Ovary (tissue), 9 donors: ENCODE measurements around the gene S100B. TPM values are rescaled to one million over a fixed set of nuclear protein-coding genes. Genes with fewer than 3 reads are reported as not detected.

Source experiments
- DNase-seq, 5 donors: peaks; one replicate each; pipeline ENCODE4 v3.0.0-alpha.2; 2019 to 2020
- H3K27ac ChIP-seq, 2 donors: fragments of 200-600 bp; one replicate each; pipeline versions ENCODE4 v1.5.1 to v1.8.0; 2019 to 2022
- H3K27me3 ChIP-seq: fragments of 200-600 bp; one replicate; pipeline ENCODE4 v1.8.0; 2022
- H3K36me3 ChIP-seq: fragments of 200-600 bp; sonication (generic); one replicate; pipeline ENCODE4 v1.5.1; 2019
- H3K4me1 ChIP-seq: one replicate; pipeline ENCODE4 v1.8.1; 2013; ENCODE audit warnings: mild to moderate bottlenecking, moderate library complexity; ENCODE audit not compliant: insufficient read depth
- H3K4me3 ChIP-seq: fragments of 200-600 bp; sonication (generic); one replicate; pipeline ENCODE4 v1.5.1; 2017
- H3K9me3 ChIP-seq, 2 donors: fragments of 200-600 bp in 1 of 2; sonication (generic) in 1 of 2; one replicate each; pipeline versions ENCODE4 v1.5.1 to v1.8.1; 2013 to 2019; ENCODE audit warnings: mild to moderate bottlenecking in 1 of 2, moderate library complexity in 1 of 2
- EP300 ChIP-seq: sonication (generic); formaldehyde crosslinking; IDR thresholded peaks from one replicate; pipeline ENCODE4 v1.6.1; 2017; ENCODE audit warnings: antibody characterized with exemption
- POLR2A ChIP-seq: fragments of 450-650 bp; IDR thresholded peaks from one replicate; pipeline ENCODE4 v1.6.1; 2017; ENCODE audit warnings: antibody characterized with exemption, mild to moderate bottlenecking, moderate library complexity
- WGBS, 3 donors: extraction: QIAGEN DNeasy Blood & Tissue Kit in 1 of 3; methylation state at CpG; one replicate each; pipeline versions ENCODE4 v1.1.5 to v1.1.7; 2013 to 2017; 5-methylcytosine and 5-hydroxymethylcytosine counted together
- intact Hi-C, 4 donors: fragments of 100-400 bp; cut with DNase I; formaldehyde crosslinking; loops; one replicate each; pipeline versions ENCODE4 v1.11.0 to v1.15.1; 2022 to 2023
- polyA plus RNA-seq, 2 donors: library from polyadenylated mRNA; stranded (reverse); fragments of 200-250 nt in 1 of 2; fragments of 350-450 nt in 1 of 2; fragmentation: Illumina TruSeq in 1 of 2; extraction: RNeasy Lipid Tissue Mini Kit (QIAGEN cat#74804) in 1 of 2; gene quantifications; one replicate each; pipeline ENCODE4 v1.2.3, GENCODE V29; 2013 to 2014
- total RNA-seq, 7 donors: library from RNA; depleted of rRNA in 2 of 7; stranded (reverse); fragments of >200 nt in 2 of 7; fragmentation: NEBNext Ultra II Directional in 3 of 7; extraction: Animal tissue kit (Norgen Biotek cat#: 25700) in 3 of 7; gene quantifications; one replicate each; pipeline versions ENCODE4 v1.1.0 to v1.2.4, GENCODE V29; 2016 to 2023
- TF ChIP-seq, protein P1 (sequence below), 3 donors: fragments of 450-650 bp in 2 of 3; fragments of 200-600 bp in 1 of 3; IDR thresholded peaks; one replicate each; pipeline versions ENCODE4 v1.5.1 to v1.8.0; 2016 to 2022; ENCODE audit warnings: antibody characterized with exemption in 3 of 3, mild to moderate bottlenecking in 1 of 3
- donor health status: DM: no; HTN: no; CAD: no; lungs with moderate emphysema.
- donor health status: DM: no; HTN: no; CAD: no.
- donor health status: Bipolar disorder and iron deficiency.
- donor health status: DM: yes; HTN: yes; CAD: no.
- donor health status: DM: no; HTN: no; CAD: no.
- donor health status: DM: yes; HTN: yes; CAD: no.

Gene S100B
- total and polyA plus RNA-seq, 9 donors, result 0.53 to 16.8 (median 2.9) TPM

DNA sequence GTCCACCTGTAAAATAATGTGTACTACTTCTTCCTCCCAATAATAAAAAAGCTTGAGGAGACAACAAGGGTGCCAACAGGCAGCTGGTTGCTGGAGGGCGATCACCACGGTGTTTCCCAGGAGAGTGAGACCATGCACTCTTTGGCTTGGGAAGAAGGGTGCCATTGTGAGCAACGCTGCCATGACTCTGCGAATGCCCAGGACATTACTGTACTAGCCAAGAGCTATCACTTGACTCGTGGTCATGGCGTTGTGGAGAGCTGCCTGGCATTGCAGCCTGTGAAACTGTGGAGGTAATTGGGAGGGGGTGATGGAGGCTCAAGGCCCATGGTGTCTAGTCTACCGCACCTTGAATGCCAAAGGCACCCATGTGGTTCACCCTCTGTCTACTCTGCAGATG, 16.0 kb upstream of the S100B start:
- H3K4me3 ChIP-seq, result no peak overlapping the region
- WGBS, 3 donors, result 91 to 94% (median 93%) methylated on average over 7 of the region's 7 CpGs
- intact Hi-C loops, result no loop called here
- no peak for TF ChIP-seq EP300
- peak overlapping the region in 1 of 2 donors; percentile 55 for H3K27ac ChIP-seq
- DNase-seq, result no peak
- H3K4me1 ChIP-seq, result no peaks in the 10 kb centered on the region
- no peaks in the 10 kb centered on the region for H3K36me3 ChIP-seq
- no peaks in the 10 kb centered on the region for H3K27me3 ChIP-seq
- H3K9me3 ChIP-seq, result no peaks in the 10 kb centered on the region

DNA sequence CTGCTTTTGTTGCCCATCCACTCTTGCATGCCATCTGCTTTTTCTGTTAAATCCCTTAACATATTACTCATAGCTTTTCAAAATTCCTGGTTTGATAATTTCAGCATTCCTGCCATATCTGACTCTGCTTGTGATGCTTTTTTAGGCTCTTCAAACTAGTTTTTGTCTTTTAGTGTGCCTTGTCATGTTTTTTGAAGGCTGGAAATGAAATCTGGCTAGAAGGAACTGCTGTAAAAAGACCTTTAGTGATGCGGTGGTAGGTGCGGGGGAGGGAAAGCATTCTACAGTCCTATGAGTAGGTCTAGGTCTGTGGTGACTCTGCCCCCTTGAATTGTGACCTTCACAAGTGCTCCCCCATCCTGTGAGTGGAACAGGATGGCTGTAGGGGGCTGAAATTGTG, 15.0 kb upstream of the S100B start:
- DNase-seq, result no peak
- Histone ChIP-seq H3K36me3 (no peaks in the 10 kb centered on the region), H3K27me3 (no peaks in the 10 kb centered on the region), H3K9me3 (no peaks in the 10 kb centered on the region), H3K4me1 (no peaks in the 10 kb centered on the region), H3K4me3 (no peak overlapping the region), H3K27ac (no peak overlapping the region)
- TF ChIP-seq EP300 (no peak), POLR2A (no peak)
- TF ChIP-seq, protein P1, sequence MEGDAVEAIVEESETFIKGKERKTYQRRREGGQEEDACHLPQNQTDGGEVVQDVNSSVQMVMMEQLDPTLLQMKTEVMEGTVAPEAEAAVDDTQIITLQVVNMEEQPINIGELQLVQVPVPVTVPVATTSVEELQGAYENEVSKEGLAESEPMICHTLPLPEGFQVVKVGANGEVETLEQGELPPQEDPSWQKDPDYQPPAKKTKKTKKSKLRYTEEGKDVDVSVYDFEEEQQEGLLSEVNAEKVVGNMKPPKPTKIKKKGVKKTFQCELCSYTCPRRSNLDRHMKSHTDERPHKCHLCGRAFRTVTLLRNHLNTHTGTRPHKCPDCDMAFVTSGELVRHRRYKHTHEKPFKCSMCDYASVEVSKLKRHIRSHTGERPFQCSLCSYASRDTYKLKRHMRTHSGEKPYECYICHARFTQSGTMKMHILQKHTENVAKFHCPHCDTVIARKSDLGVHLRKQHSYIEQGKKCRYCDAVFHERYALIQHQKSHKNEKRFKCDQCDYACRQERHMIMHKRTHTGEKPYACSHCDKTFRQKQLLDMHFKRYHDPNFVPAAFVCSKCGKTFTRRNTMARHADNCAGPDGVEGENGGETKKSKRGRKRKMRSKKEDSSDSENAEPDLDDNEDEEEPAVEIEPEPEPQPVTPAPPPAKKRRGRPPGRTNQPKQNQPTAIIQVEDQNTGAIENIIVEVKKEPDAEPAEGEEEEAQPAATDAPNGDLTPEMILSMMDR (IDR thresholded peaks at IDR 0.05), result no peak
- 81 to 86% (median 81%) methylated on average over 2 of the region's 2 CpGs for WGBS, 3 donors
- intact Hi-C loops, result no loop called here

DNA sequence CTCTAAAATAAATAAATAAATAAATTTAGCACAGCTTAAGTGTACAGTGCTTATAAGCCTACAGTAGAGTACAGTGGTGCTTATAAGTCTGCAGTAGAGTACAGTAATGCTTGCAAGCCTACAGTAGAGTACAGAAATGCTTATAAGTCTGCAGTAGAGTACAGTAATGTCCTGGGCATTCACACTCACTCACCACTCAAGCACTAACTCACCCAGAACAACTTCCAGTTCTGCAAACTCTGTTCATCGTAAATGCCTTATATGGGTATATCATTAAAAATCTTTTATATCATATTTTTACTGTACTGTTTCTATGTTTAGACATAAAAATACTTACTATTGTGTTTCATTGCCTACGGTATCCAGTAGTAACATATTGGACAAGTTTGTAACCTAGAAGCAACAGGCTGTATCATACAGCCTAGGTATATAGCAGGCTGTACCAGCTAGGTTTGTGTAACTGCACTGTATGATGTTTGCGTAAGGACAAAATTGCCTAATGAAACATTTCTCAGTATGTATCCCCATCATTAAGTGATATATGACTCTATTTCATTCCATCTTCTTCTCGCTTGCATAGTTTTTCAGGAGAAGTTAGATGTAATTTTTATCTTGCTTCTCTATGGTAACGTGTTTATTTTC, 14.0 kb upstream of the S100B start:
- whole genome bisulfite sequencing, 3 donors, result 93 to 97% (median 95%) methylated on average over 5 of the region's 5 CpGs

DNA sequence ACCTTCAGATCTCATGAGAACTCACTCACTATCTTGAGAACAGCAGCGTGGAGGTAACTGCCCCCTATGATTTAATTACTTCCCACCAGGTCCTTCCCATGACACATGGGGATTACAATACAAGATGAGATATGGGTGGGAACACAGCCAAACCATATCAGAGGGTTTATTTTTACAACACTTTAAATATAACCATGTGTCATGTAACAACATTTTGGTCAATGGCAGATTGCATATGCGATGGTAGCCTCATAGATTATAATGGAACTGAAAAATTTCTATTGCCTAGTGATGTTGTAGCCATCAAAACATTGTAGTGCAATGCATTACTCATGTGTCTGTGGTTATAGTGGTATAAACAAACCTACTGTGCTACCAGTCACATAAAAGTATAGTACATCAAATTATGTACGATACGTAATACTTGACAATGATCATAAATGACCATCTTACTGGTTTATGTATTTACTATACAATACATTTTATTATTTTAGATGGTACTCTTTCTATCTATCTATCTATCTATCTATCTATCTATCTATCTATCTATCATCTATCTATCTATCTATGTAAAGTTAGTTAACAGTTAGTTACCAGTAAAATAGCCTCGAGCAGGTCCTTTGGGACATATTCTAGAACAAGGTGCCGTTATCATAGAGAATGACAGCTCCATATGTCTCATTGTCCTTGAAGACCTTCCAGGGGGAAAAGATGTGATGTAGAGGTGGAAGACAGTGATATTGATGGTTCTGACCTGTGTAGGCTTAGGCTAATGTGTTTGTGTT, 12.6 kb upstream of the S100B start:
- no peak overlapping the region for H3K4me3 ChIP-seq
- H3K9me3 ChIP-seq, result no peaks in the 10 kb centered on the region
- no peaks in the 10 kb centered on the region for H3K36me3 ChIP-seq
- 78 to 86% (median 82%) methylated on average over 6 of the region's 6 CpGs for WGBS, 3 donors
- no peaks in the 10 kb centered on the region for H3K27me3 ChIP-seq
- H3K27ac ChIP-seq, result no peak overlapping the region
- no peak for DNase-seq
- TF ChIP-seq, protein P1 (IDR thresholded peaks at IDR 0.05), result no peak
- no peak for TF ChIP-seq POLR2A
- no peak for TF ChIP-seq EP300
- no peaks in the 10 kb centered on the region for H3K4me1 ChIP-seq
- intact Hi-C loops, result no loop called here

More for the DNA sequence above, 14.0 kb upstream of the S100B start:
- Histone ChIP-seq H3K27ac (no peak overlapping the region), H3K4me1 (no peaks in the 10 kb centered on the region), H3K27me3 (no peaks in the 10 kb centered on the region), H3K4me3 (no peak overlapping the region), H3K9me3 (no peaks in the 10 kb centered on the region), H3K36me3 (no peaks in the 10 kb centered on the region)
- no peak for TF ChIP-seq POLR2A
- TF ChIP-seq EP300, result no peak
- TF ChIP-seq, protein P1 (IDR thresholded peaks at IDR 0.05), result no peak
- DNase-seq, result no peak
- intact Hi-C loops, result no loop called here

DNA sequence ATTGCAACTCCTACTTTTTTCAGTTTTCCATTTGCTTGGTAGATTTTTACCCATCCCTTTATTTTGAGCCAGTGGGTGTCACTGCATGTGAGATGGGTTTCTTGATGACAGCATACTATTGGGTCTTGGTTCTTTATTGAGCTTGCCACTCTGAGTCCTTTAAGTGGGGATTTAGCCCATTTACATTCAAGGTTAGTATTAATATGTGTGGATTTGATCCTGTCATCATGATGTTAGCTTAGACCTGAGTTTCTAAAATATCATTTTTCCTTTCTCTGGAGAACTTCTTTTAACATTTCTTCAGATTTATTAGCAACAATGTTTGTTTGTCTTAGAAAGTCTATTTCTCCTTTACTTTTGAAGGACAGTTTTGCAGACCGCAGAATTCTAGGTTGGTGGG, 11.8 kb upstream of the S100B start:
- Histone ChIP-seq H3K4me1 (no peaks in the 10 kb centered on the region), H3K27me3 (no peaks in the 10 kb centered on the region), H3K9me3 (no peaks in the 10 kb centered on the region), H3K27ac (no peak overlapping the region), H3K36me3 (no peaks in the 10 kb centered on the region), H3K4me3 (no peak overlapping the region)
- 95 to 98% (median 96%) methylated on average over 1 of the region's 1 CpG for WGBS, 3 donors
- TF ChIP-seq, protein P1 (IDR thresholded peaks at IDR 0.05), result no peak
- TF ChIP-seq EP300 (no peak), POLR2A (no peak)
- DNase-seq, result no peak
- intact Hi-C loops, result no loop called here
